Smooth muscle cell (in vitro differentiated cells): ENCODE data around the gene SLC2A13. TPM values are rescaled to one million over a fixed set of nuclear protein-coding genes. Genes with fewer than 3 reads are reported as not detected.

ENCODE experiments used
- DNase-seq: peaks from one replicate; lab custom pipeline; 2025; ENCODE audit not compliant: unreplicated experiment; lab: John Stamatoyannopoulos, UW
- H2AFZ ChIP-seq: fragments of 200-600 bp; sonication (generic); 2 replicates; pipeline ENCODE4 v1.6.0; 2016; ENCODE audit warnings: antibody characterized with exemption, low read depth, mild to moderate bottlenecking
- H3F3A ChIP-seq: fragments of 200-600 bp; sonication (generic); 2 replicates; pipeline ENCODE4 v1.6.0; 2017; ENCODE audit warnings: antibody characterized with exemption, low read depth
- H3K27ac ChIP-seq: fragments of 200-600 bp; sonication (generic); 2 replicates; pipeline ENCODE4 v1.5.1; 2016; ENCODE audit warnings: low read depth, mild to moderate bottlenecking
- H3K27me3 ChIP-seq: fragments of 200-600 bp; sonication (generic); 2 replicates; pipeline ENCODE4 v1.6.1; 2016; ENCODE audit warnings: low read depth, mild to moderate bottlenecking
- H3K36me3 ChIP-seq: fragments of 200-600 bp; sonication (generic); 2 replicates; pipeline ENCODE4 v1.5.1; 2016; ENCODE audit warnings: low read depth
- H3K4me1 ChIP-seq: fragments of 200-600 bp; sonication (generic); 2 replicates; pipeline ENCODE4 v1.5.1; 2016; ENCODE audit warnings: low read depth
- H3K4me2 ChIP-seq: fragments of 200-600 bp; sonication (generic); 2 replicates; pipeline ENCODE4 v1.6.0; 2016; ENCODE audit warnings: mild to moderate bottlenecking
- H3K4me3 ChIP-seq: fragments of 200-600 bp; sonication (generic); 2 replicates; pipeline ENCODE4 v1.5.1; 2016; ENCODE audit warnings: mild to moderate bottlenecking
- H3K79me2 ChIP-seq: fragments of 200-600 bp; sonication (generic); 2 replicates; pipeline ENCODE4 v1.6.0; 2016; ENCODE audit warnings: low read depth, mild to moderate bottlenecking
- H3K9ac ChIP-seq: fragments of 200-600 bp; sonication (generic); 2 replicates; pipeline ENCODE4 v1.6.0; 2016; ENCODE audit warnings: low read depth
- H3K9me3 ChIP-seq: fragments of 200-600 bp; sonication (generic); replicated peaks from 2 replicates; pipeline ENCODE4 v1.5.1; 2016; ENCODE audit warnings: low read depth
- H4K20me1 ChIP-seq: fragments of 200-600 bp; sonication (generic); 2 replicates; pipeline ENCODE4 v1.6.0; 2016; ENCODE audit warnings: low read depth
- CTCF ChIP-seq: fragments of 200-600 bp; sonication (generic); IDR thresholded peaks from 2 replicates; pipeline ENCODE4 v1.5.1; 2017; ENCODE audit warnings: borderline replicate concordance, mild to moderate bottlenecking, antibody characterized with exemption; ENCODE audit not compliant: insufficient read depth, poor library complexity, severe bottlenecking
- WGBS: methylation state at CpG from one replicate; pipeline ENCODE4 v1.1.7; 2016; ENCODE audit warnings: low lambda C conversion rate; 5-methylcytosine and 5-hydroxymethylcytosine counted together
- polyA plus RNA-seq: library from polyadenylated mRNA; unstranded; fragments of >200 nt; fragmentation: Nextera tagmentation; extraction: Ambion mirVana; gene quantifications from 2 replicates; pipeline ENCODE4 v1.2.1, GENCODE V29; 2016
- total RNA-seq: library from RNA; depleted of rRNA; stranded (reverse); fragments of >200 nt; gene quantifications from 2 replicates; pipeline ENCODE4 v1.2.3, GENCODE V29; 2014

The SLC2A13 gene
- total and polyA plus RNA-seq, 2 experiments from 2014 or later = 9.6 to 27.4 TPM

DNA sequence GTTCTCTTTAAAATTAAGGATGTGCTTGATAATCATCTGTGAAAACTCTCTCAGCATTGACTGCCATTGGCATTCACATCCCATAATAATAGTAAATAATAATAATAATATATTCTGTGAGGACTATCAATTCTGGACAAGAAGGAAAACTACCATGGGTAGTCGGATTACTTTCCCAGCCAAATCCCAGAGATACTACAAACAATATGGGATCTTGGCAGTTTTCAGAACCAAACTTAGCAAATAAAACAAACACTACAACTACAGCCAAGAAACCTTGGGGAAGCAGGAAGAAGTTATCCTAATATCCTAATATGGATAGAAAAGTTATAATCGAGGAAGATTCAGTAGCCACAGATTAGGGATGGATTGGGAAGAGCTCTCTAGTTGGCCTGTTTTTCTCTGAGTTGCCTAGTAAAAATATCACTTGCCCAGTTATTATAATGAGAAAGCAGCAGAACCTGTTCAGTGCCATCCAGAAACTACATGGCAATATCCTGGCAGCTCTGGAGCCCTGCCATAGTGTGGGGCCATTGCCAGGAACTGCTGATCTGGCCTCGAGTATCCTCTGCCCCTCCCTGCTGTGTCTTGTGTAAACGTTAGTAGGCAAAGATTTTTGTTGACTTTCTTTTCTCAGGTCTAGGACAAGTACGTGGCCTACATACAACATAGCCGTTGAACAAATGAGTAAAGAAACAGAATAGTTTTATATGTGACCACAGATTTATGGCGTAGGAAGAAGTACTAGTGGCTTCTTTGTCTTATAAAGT lies 193.5 kb downstream of the SLC2A13 start:
- whole genome bisulfite sequencing = 93% methylated on average over 7 of the region's 7 CpGs

DNA sequence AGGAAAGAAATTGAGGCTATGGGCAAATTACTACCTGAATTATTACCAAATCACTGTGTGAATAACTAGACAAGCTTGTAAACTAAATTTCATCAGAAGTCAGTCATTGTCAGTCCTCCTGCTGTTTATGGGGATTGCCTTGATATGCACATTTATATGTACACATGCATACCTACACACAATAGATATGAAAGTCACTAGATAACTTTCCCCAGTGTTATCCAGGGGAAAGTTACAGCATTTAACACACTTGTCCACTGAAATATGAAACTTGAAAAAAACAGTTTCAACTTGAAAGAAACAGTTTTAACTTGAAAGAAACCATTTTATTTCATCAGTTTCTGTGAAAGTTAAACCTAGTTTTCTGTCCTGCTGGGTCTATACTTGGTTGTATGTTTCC lies 199.6 kb downstream of the SLC2A13 start:
- no peaks in the 10 kb centered on the region for H3K36me3 ChIP-seq
- H3F3A ChIP-seq = no peaks in the 10 kb centered on the region
- H3K4me3 ChIP-seq = no peak overlapping the region
- DNase-seq = no peak
- no peak for TF ChIP-seq CTCF
- no peak overlapping the region for H2AFZ ChIP-seq
- H3K9ac ChIP-seq = no peak overlapping the region
- no peak overlapping the region for H3K4me2 ChIP-seq
- H3K79me2 ChIP-seq = no peaks in the 10 kb centered on the region
- no peaks in the 10 kb centered on the region for H4K20me1 ChIP-seq
- H3K9me3 ChIP-seq = no peaks in the 10 kb centered on the region
- H3K27me3 ChIP-seq = no peaks in the 10 kb centered on the region
- no peak overlapping the region for H3K27ac ChIP-seq
- no peaks in the 10 kb centered on the region for H3K4me1 ChIP-seq

More for the DNA sequence above, 193.5 kb downstream of the SLC2A13 start:
- DNase-seq = no peak
- no peaks in the 10 kb centered on the region for H3F3A ChIP-seq
- no peaks in the 10 kb centered on the region for H3K36me3 ChIP-seq
- no peak overlapping the region for H2AFZ ChIP-seq
- no peak overlapping the region for H3K27ac ChIP-seq
- H3K9me3 ChIP-seq = no peaks in the 10 kb centered on the region
- H3K4me1 ChIP-seq = no peaks in the 10 kb centered on the region
- TF ChIP-seq CTCF = no peak
- H3K79me2 ChIP-seq = no peaks in the 10 kb centered on the region
- no peak overlapping the region for H3K9ac ChIP-seq
- no peak overlapping the region for H3K4me2 ChIP-seq
- no peaks in the 10 kb centered on the region for H4K20me1 ChIP-seq
- no peaks in the 10 kb centered on the region for H3K27me3 ChIP-seq
- no peak overlapping the region for H3K4me3 ChIP-seq

DNA sequence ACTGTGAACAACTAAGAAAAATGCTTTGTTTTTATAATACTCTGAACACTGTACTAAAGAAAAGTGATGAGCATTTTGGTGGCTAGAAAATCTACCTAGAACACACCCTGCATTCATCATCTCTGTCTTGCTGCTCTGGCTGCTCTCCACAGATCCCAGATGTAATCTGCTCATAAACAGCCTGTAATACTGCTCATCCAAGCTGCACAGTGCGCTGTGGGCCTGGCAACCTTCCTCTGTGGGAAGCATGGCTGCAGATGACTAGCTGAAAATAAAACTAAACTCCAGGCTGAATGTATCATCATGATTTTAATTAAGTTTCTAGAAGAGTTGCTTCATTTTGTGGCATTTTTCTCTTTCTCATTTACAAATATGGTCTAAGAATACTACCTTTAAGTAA lies 200.7 kb downstream of the SLC2A13 start:
- Histone ChIP-seq H3K4me1 (no peaks in the 10 kb centered on the region), H3K4me3 (no peak overlapping the region), H3K9ac (no peak overlapping the region), H3K27me3 (no peaks in the 10 kb centered on the region), H3K4me2 (no peak overlapping the region), H4K20me1 (no peaks in the 10 kb centered on the region), H2AFZ (no peak overlapping the region), H3K9me3 (no peaks in the 10 kb centered on the region), H3F3A (no peaks in the 10 kb centered on the region), H3K27ac (peak overlapping the region; percentile 19), H3K36me3 (no peaks in the 10 kb centered on the region), H3K79me2 (no peaks in the 10 kb centered on the region)
- 33% methylated on average over 1 of the region's 1 CpG for WGBS
- DNase-seq = no peak
- TF ChIP-seq CTCF = no peak

DNA sequence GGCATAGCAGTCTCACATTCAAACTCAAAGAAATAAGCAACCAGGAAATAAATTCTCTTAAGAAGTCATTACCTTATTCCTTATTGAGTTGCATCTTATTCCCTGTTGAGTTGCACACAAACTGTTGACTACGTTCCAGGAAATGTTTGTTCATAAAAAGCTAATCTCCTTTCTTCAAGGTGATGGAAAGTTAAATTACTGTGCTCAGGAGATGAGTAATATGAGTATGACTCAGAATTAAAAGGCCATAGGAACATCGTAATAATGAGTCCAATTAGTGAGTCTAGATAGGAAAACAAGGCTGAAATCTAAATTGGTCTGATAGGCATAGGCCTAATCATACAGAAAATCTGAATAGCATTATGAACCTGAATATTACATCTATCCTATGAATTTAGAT lies 203.1 kb downstream of the SLC2A13 start:
- H3K4me2 ChIP-seq = no peak overlapping the region
- H3K9me3 ChIP-seq = no peaks in the 10 kb centered on the region
- no peak for TF ChIP-seq CTCF
- WGBS = 57% methylated on average over 2 of the region's 2 CpGs
- H3K4me1 ChIP-seq = no peaks in the 10 kb centered on the region
- H2AFZ ChIP-seq = no peak overlapping the region
- H3K9ac ChIP-seq = no peak overlapping the region
- H3K79me2 ChIP-seq = no peaks in the 10 kb centered on the region
- H4K20me1 ChIP-seq = no peaks in the 10 kb centered on the region
- H3K27me3 ChIP-seq = no peaks in the 10 kb centered on the region
- no peak for DNase-seq
- no peak overlapping the region for H3K27ac ChIP-seq
- H3K4me3 ChIP-seq = no peak overlapping the region
- no peaks in the 10 kb centered on the region for H3K36me3 ChIP-seq
- H3F3A ChIP-seq = no peaks in the 10 kb centered on the region
